ENCODE data around the gene KCNK3. TPM values are rescaled to one million over a fixed set of nuclear protein-coding genes. Genes with fewer than 3 reads are reported as not detected.

The KCNK3 gene
- total and polyA plus RNA-seq, 2 of the 13 experiments (the other 11 are each of a cell fraction or from before 2014, with no cell fraction given), result not detected

- H4K20me1 ChIP-seq (ENCODE audit: insufficient read depth, low read length), result peaks cover 13% of the 10 kb centered on the region; the same call in 1 of the 2 replicates
- no peaks in the 10 kb centered on the region for H3K36me3 ChIP-seq (replicated peaks in 1 of 2; ENCODE audit: control insufficient read depth in 1 of 2, insufficient read depth in 2 of 2, low read length in 2 of 2)
- no peak overlapping the region for H3K4me2 ChIP-seq (ENCODE audit: low read depth, low read length)
- peaks cover 6 to 74% of the 10 kb centered on the region in 2 experiments; a peak in 4 of 5 replicates for H3K27me3 ChIP-seq (ENCODE audit: control insufficient read depth in 1 of 2, insufficient read depth in 2 of 2, low read length in 2 of 2)
- ChIA-PET POLR2A (no interaction called here), CTCF (ENCODE audit: low intra/inter-chr PET ratio, low total read pairs) (no interaction called here)
- WGBS (ENCODE audit: low lambda C conversion rate), result 10% methylated on average over 3 of the region's 3 CpGs
- in situ Hi-C loops (cut with HindIII; ENCODE audit: extremely low pct_ligation_motif_present, low pct_unique_long_range_greater_than_20kb) (no loop called here), intact Hi-C loops (cut with micrococcal nuclease; ENCODE audit: unreplicated experiment) (no loop called here)
- peaks cover 12% of the 10 kb centered on the region for H3K4me1 ChIP-seq (ENCODE audit: insufficient read depth, low read length)
- H3K27ac ChIP-seq (ENCODE audit: extremely low read length, insufficient read depth, low read length), result no peak overlapping the region
- no peak overlapping the region for H3K4me3 ChIP-seq (replicated peaks in 1 of 3; ENCODE audit: insufficient read depth in 1 of 3, low read depth in 2 of 3, low read length in 3 of 3)
- no peak for DNase-seq (ENCODE audit: low spot score)
- no peaks in the 10 kb centered on the region for H3K9me3 ChIP-seq (ENCODE audit: low read length)
- H2AFZ ChIP-seq (ENCODE audit: low read length), result no peak overlapping the region
- no peak for ATAC-seq
- BruUV-seq (replicated peaks), result no TSS peak
- no peak overlapping the region for H3K9ac ChIP-seq (ENCODE audit: insufficient read depth, low read depth, low read length)
- TF ChIP-seq PHF5A (CRISPR knock-in tag; IDR thresholded peaks at IDR 0.05; ENCODE audit: low read depth, unreplicated experiment) (no peak), NCOA2 (CRISPR knock-in tag; IDR thresholded peaks at IDR 0.05) (no peak)
- FAIRE-seq, result no peak
- H3K79me2 ChIP-seq (ENCODE audit: insufficient read depth, low read length), result no peaks in the 10 kb centered on the region
These were observed 1.4 kb upstream of the KCNK3 start for GRCh38 chr2:26691161-26691560.

- no peaks in the 10 kb centered on the region for H3K36me3 ChIP-seq (replicated peaks in 1 of 2; ENCODE audit: control insufficient read depth in 1 of 2, insufficient read depth in 2 of 2, low read length in 2 of 2)
- H2AFZ ChIP-seq (ENCODE audit: low read length), result no peak overlapping the region
- no peak overlapping the region for H3K27ac ChIP-seq (ENCODE audit: extremely low read length, insufficient read depth, low read length)
- FAIRE-seq (no peak), ATAC-seq (no peak), DNase-seq (ENCODE audit: low spot score) (no peak)
- CTCF ChIA-PET (ENCODE audit: low intra/inter-chr PET ratio, low total read pairs), result no interaction called here
- H3K4me3 ChIP-seq (replicated peaks in 1 of 3; ENCODE audit: insufficient read depth in 1 of 3, low read depth in 2 of 3, low read length in 3 of 3), result no peak overlapping the region
- POLR2A ChIA-PET, result no interaction called here
- no peaks in the 10 kb centered on the region for H3K79me2 ChIP-seq (ENCODE audit: insufficient read depth, low read length)
- H3K27me3 ChIP-seq (ENCODE audit: control insufficient read depth in 1 of 2, insufficient read depth in 2 of 2, low read length in 2 of 2), result peaks cover 6 to 74% of the 10 kb centered on the region in 2 experiments; a peak in 4 of 5 replicates
- no peak overlapping the region for H3K9ac ChIP-seq (ENCODE audit: insufficient read depth, low read depth, low read length)
- WGBS (ENCODE audit: low lambda C conversion rate), result 49% methylated on average over 6 of the region's 6 CpGs
- peaks cover 13% of the 10 kb centered on the region; the same call in 1 of the 2 replicates for H4K20me1 ChIP-seq (ENCODE audit: insufficient read depth, low read length)
- intact Hi-C loops (cut with micrococcal nuclease; ENCODE audit: unreplicated experiment) (no loop called here), in situ Hi-C loops (cut with HindIII; ENCODE audit: extremely low pct_ligation_motif_present, low pct_unique_long_range_greater_than_20kb) (no loop called here)
- H3K9me3 ChIP-seq (ENCODE audit: low read length), result no peaks in the 10 kb centered on the region
- peaks cover 12% of the 10 kb centered on the region for H3K4me1 ChIP-seq (ENCODE audit: insufficient read depth, low read length)
- BruUV-seq (replicated peaks), result no TSS peak
- H3K4me2 ChIP-seq (ENCODE audit: low read depth, low read length), result no peak overlapping the region
- no peak for TF ChIP-seq HNF1B (CRISPR knock-in tag; IDR thresholded peaks at IDR 0.05)
- TF ChIP-seq TCF7 (IDR thresholded peaks at IDR 0.05; ENCODE audit: low read depth), result no peak
- no peak for TF ChIP-seq PAXIP1 (CRISPR knock-in tag; conservative IDR thresholded peaks at IDR 0.05)
- no peak for TF ChIP-seq CBX2 (IDR thresholded peaks at IDR 0.05; ENCODE audit: low read depth, low read length)
- TF ChIP-seq CBX2 (CRISPR knock-in tag; IDR thresholded peaks at IDR 0.05; ENCODE audit: low read depth), result no peak
- no peak for TF ChIP-seq ZUFSP (CRISPR knock-in tag; IDR thresholded peaks at IDR 0.05; ENCODE audit: borderline replicate concordance)
- no peak for TF ChIP-seq REL (CRISPR knock-in tag; conservative IDR thresholded peaks at IDR 0.05)
- TF ChIP-seq GLMP (CRISPR knock-in tag; IDR thresholded peaks at IDR 0.05; ENCODE audit: borderline replicate concordance), result no peak
- no peak for TF ChIP-seq ZNF432 (CRISPR knock-in tag; IDR thresholded peaks at IDR 0.05; ENCODE audit: borderline replicate concordance)
These were observed 642 bp upstream of the KCNK3 start for GRCh38 chr2:26691881-26692278.

Measured in HepG2 (cell line).